HL-60 (cell line): ENCODE measurements around the gene ACTG1.
A peak's percentile ranks its signal among the peaks of the same experiment; 100 is the strongest.

Source experiments
- DNase-seq, 2 experiments: peaks; one replicate each; pipeline ENCODE4 v3.0.0-alpha.2; 2010 to 2020; ENCODE audit warnings: low read depth in 1 of 2, low spot score in 1 of 2
- H3K27ac ChIP-seq: fragments of 250-450 bp; sonication (Bioruptor Pico); replicated peaks from 2 replicates; pipeline ENCODE4 v1.5.1; 2020; ENCODE audit warnings: mild to moderate bottlenecking, moderate library complexity
- H3K27me3 ChIP-seq: fragments of 250-450 bp; sonication (Bioruptor Pico); 2 replicates; pipeline ENCODE4 v1.5.1; 2021; ENCODE audit warnings: mild to moderate bottlenecking, moderate library complexity; ENCODE audit not compliant: insufficient read depth, poor library complexity, severe bottlenecking
- H3K4me3 ChIP-seq: replicated peaks from 2 replicates; pipeline ENCODE4 v1.5.1; 2011; ENCODE audit warnings: mild to moderate bottlenecking, control low read depth, low read length; ENCODE audit not compliant: insufficient read depth
- CTCF ChIP-seq: IDR thresholded peaks from one replicate; pipeline ENCODE4 v1.5.1; 2011; ENCODE audit warnings: low read length, control low read depth, inconsistent platforms; ENCODE audit not compliant: insufficient read depth
- GABPA ChIP-seq: IDR thresholded peaks from 2 replicates; pipeline ENCODE4 v1.6.1; 2012; ENCODE audit warnings: low read depth
- POLR2AphosphoS5 ChIP-seq: IDR thresholded peaks from 2 replicates; pipeline ENCODE4 v1.6.1; 2012; ENCODE audit warnings: low read depth
- REST ChIP-seq: IDR thresholded peaks from 2 replicates; pipeline ENCODE4 v1.6.1; 2012; ENCODE audit warnings: low read depth; ENCODE audit not compliant: insufficient replicate concordance
- SPI1 ChIP-seq: IDR thresholded peaks from 2 replicates; pipeline ENCODE4 v1.6.1; 2012; ENCODE audit warnings: low read depth, mild to moderate bottlenecking, borderline replicate concordance

Gene ACTG1

GRCh38 chr17:81460856-81461460, 51.6 kb downstream of the ACTG1 start:
- TF ChIP-seq SPI1 = 0 out of 2 replicates have a peak, but pooled peaks have one; percentile 4
- peak; percentile 58 for TF ChIP-seq POLR2AphosphoS5
- peak; percentile 40 for TF ChIP-seq REST
- TF ChIP-seq CTCF = no peak
- no peak for TF ChIP-seq GABPA
- peak; percentile 94 to 96 for DNase-seq
- no peaks in the 10 kb centered on the region for H3K27me3 ChIP-seq
- H3K27ac ChIP-seq = peak overlapping the region; percentile 94
- peak overlapping the region; percentile 40 for H3K4me3 ChIP-seq
